Activated naive CD4-positive, alpha-beta T cell treated with anti-CD3 and anti-CD28 coated beads, Interleukin-2, amount 10 ng/mL, durations not matched to agents 5 hours and 36 hours (primary cell): ENCODE results near the gene AGBL4. TPM values are rescaled to one million over a fixed set of nuclear protein-coding genes. Genes with fewer than 3 reads are reported as not detected.

Experiments
- total RNA-seq, 2 experiments: library from RNA; stranded (reverse); gene quantifications; one replicate each; pipeline ENCODE4 v1.2.3, GENCODE V29; 2021

AGBL4 gene
- total RNA-seq = not detected

GRCh38 chr1:50023292-50024159 lies at the start of gene AGBL4:
Gene AGBL4, minus strand, starts transcription at chr1:50023954.

DNA sequence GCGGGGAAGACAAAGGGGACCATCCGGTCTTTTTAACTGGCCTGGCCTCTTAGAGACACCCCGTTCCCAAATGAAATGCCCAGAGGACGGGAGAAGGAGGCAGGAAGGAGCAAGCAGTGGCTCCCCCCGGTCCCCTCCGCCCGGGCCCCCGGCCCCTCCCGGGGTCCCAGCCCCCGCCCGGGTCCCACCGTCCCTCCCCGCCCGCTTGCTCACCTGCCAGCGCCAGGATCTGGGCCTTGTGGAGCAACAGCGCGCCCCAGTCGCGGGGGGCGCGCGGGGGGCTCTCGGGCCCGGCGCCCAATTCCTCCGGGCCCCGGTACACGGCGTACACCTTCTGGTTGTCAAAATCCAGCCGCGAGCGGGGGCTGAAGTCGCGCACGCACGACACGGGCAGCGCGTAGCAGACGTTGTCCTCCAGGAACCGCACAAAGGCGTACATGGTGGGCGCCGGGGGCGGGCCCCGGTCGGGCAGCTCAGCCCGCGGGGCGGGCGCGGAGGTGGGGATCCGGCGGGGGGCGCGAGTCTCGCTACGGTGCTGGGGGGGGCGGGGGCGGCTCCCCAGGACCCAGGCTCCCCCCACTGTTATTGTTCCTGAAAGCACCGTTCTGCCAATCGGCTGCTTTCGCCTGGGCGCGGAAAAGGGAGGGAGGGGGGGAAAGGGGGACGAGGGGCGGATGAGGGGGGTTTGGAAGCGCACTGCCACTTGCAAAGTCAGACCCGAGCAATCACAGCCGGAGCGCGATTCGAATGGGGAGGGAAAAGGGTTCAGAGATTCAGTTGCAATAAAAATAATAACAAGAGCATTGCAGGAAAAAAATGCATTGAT lies 1247.1 kb downstream of the AGBL4 start, which contains the start of gene BEND5:
Gene BEND5, minus strand, starts transcription at position 499 of the 826 bp plus-strand sequence. Its CDS starts 60 bp downstream, at position 439.

Other genes starting within 250 kb of the AGBL4 start
- gene ELAVL4, start 85.0 kb upstream of the AGBL4 start, total RNA-seq = not detected